Stimulated activated CD4-positive, alpha-beta T cell treated with anti-CD3 and anti-CD28 coated beads, Interleukin-12 subunit alpha, Interleukin-12 subunit beta, amount 100 ng/mL, for 4 hours (primary cell): ENCODE results near the gene MAPKAP1.

ENCODE experiments used
- DNase-seq: peaks from one replicate; pipeline ENCODE4 v3.0.0-alpha.2; 2020

The MAPKAP1 gene

DNA sequence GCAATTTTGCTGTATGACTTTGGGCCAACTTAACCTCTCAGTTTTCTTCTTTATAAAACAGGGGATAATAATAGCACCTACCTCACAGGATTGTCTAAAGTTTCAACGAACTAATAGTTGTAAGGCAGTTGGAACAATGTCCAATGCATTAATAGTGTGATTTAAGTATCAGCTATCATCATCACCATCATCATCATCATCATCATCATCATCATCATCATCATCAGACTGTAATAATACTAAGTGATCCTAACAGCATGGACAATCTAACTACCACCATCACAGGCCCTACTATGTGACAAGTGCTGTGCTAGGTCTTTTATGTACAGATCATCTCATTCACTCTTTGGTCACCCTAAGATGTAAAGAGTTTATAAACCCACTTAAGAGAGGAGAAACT lies 196.0 kb downstream of the MAPKAP1 start:
- no peak for DNase-seq

DNA sequence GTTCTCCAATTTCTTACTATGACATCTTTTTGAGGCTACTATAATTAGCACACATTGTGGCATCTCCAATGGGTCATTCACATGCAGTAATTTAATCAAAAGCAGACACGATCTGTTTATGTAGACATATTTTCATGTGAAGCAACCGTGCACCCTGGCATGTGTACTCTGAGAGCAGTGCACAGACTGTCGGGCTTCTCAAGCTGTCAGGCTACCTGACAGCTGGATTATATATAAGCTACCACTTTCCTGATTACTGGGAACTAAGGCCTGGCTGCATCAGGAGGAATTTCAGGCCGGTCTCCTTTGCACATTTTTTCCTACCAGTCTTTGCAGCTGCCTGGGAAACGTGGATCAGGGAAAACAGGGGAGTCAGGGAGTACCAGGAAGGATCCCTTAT lies 197.5 kb downstream of the MAPKAP1 start:
- no peak for DNase-seq

DNA sequence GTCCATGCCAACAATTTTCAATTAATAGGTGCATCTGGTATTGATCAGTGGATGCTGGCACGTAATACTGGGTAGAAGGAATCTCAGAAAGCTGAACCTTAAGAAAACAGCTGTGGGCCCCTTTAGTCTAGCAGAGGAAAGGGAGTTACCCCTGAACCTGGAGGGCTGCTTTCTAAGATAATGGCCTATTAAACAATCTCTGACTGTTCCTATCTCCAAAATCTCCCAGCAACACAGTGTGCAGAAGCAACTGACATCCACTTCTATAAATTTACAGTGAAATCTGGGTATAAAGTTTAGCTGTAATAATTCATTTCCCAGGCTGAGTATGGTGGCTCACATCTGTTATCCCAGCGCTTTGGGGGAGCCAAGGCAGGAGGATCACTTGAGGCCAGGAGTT lies 198.8 kb downstream of the MAPKAP1 start:
- DNase-seq = no peak

DNA sequence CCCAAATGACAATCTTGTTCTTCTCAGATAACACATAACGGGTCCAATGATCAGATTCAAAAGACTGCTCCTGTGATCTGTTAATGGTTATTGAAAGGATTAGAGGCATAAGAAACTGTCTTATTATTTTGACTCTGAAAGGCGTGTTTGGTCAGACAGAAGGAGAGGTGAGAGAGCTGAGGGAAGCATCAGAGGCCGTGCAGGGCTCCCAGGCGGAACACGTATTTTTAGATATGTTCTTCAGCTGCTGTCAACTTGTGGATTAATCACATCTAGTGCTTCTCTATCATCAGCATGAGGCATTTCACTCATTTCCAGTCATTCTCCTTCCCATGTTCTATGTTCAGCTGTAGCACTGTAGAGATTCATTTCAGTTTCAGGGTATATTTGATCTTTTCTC lies 199.8 kb downstream of the MAPKAP1 start:
- DNase-seq = no peak

DNA sequence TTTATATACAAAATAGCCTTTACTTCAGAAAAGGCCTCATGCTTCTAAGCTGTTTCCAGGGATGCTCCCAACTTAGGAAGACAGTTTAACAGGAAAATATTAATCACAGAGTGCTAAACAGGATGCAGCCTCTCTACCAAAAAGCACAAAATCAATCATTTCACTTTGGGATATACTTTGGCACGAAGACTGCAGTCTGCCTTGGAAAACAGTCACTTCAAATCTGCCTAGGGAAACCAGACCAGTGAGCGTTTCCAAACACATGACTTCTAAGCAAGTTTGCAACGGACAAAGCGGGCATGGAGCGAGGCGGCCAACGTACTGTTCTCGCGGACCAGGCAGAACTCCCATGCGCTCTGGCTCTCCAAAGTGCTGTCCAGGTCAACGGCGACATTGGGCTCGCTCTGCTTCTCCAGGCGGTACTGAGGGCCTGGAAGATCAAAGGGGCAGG lies 201.0 kb downstream of the MAPKAP1 start:
- no peak for DNase-seq

DNA sequence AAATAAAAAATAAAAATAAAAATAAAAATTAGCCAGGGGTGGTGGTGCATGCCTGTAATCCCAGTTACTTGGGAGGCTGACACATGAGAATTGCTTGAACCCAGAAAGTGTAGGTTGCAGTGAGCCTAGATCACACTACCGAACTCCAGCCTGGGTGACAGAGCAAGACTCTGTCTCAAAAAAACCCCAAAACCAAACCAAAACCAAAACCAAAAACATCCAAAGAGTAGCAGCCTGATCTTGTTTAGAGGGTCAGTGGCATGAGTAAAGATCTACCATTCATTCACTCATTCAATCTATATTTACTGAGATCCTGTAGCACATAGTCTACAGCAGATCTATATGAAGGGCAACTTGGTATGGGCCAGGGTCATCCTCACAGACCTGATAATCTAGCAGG lies 202.4 kb downstream of the MAPKAP1 start:
- DNase-seq = no peak

DNA sequence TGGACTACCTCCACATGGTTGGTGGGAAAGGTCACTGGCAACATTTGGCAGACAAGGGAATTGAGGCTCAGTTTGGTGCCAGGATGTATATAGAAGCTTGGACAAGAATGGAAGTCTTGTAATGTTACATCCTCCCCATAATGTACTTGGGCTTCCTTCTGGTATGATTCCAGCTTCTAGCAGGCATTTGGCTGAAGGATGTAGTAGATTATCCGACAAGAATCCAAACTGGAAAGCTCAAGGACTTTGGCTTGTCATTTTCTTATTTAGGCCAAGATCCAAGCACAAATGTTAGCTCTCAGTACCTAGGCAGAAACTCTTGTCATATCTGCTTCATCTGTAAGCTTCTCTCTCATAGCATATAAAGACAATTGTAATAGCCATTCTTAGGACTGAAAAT lies 209.1 kb downstream of the MAPKAP1 start:
- no peak for DNase-seq

DNA sequence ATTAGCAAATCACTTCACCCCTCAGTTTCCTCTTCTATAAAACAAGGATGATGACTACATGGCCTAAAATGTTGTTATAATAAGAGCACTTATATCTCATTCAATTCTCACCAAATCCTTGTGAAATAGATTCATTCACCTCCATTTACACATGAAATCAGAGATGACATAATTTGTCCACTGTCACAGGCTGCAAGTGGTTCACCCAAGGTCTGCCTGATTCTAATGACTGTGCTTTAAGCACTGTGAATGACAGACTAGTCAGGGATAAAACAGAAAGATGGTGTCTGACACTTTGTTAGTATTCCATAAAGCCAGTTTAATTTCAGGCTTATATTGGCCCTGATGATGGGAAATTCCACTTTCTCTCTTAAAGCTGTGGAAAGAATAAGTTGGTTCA lies 209.5 kb downstream of the MAPKAP1 start:
- DNase-seq = no peak

DNA sequence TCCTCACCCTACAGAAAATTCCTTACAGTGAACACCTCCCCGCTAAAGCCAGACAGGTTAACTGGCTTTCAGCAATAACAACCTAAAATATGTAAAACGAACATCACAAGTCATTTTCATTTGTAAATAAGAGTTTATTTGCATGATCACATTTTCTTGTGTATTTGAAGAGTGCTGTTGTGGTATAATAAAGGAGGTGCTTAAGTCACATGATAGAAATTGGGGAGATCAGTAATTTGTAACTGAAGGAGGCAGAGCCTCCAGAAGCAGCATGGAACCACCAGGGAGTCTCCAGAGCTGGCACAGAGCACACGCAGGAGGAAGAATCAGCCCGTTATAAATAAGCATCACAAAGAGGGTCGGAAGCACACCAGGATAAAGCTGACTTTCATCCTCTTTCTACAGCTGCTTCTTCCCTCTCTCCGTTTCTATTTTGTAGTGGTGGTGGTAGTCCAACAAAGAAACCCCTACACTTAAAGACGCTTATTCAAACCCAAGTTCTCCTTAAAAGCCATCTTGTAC lies 210.6 kb downstream of the MAPKAP1 start:
- DNase-seq = no peak

DNA sequence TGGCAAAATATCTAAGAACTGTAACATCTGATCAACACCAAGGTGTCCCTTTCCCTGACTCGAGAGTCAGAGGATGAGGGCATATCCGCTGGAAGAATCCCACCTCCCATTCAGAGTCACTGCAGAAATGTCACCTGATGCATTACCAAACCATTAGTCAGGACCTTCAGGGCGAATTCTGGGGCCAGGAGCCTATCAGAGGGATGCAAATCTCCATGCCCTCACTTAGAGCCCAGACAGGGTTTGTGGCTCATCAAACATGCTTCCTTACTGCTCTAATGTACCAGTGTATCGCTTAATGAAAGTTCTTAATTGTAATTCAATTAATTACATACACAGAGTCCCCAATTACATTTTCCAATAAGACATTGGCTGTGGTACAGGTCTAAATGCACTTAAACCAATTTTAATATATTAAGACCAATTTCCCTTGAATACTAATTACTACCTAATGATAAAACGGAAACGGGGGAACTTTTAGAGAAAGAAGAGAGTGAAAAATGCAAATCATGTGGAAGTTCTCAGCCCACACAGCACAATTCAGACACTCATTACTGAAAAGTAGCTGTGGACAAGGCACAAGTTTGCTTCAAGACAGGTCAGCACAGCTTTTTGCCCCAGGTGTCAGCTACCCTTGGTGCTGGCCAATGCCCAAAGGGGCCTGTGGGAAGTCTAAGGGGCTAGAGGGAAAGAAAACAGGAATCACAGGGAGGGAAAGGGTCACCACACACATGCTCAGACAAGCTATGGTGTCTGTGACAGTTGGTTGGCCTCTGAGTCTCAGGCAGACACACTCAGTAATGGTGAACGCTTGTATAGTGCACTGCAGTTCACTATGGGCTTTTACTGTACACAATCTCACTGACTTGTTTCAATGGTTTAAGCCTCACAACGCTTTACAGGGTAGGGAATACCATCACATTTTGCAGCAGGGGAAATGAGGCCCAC lies 211.6 kb downstream of the MAPKAP1 start:
- no peak for DNase-seq

DNA sequence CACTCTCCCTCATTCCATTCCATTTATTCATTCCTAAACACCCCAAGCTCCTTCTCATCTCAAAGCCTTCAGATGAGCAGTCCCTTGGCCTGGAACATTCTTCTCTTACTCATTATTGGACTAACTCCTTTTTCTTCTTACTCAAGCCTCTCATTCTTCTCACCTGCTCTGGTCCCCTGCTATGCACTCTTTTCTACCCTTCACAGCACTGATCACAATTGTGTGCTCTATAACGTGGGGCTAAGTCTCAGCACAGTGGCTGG lies 212.4 kb downstream of the MAPKAP1 start:
- DNase-seq = no peak

DNA sequence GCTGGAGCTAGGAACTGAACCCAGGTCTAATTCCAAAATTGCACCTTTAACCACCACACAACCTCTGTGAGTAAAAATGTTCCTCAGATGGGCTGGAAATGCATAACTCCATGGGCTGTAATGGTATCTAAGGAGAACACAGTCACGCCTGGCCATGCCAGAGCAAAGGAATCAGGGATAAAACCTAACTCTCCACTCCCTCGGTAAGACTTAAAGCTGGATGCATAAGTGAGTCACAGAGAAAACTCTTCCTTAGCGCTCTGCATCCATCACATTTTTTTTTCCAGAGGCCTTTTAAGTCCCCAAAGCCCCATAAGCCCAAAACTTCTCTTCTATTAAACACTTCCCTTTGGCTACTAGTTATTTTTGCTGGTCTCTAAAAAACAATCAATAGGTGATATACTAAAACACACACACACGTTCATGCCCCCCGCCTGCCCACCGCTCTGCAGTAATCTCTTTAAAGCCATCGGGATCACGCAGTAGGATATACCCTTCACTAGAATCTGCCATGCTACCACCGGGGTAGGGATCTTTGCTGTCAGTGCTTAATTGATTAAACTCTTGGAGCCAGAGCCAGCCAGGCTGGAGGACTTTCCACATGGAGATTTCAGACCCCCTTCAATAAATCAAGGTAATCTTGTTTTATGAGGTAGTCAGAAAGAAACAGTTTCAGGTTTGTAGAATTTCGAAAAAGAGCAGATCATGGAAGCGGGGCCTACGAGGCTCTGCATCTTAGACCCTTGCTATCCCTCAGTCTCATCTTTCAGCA lies 212.9 kb downstream of the MAPKAP1 start:
- no peak for DNase-seq

DNA sequence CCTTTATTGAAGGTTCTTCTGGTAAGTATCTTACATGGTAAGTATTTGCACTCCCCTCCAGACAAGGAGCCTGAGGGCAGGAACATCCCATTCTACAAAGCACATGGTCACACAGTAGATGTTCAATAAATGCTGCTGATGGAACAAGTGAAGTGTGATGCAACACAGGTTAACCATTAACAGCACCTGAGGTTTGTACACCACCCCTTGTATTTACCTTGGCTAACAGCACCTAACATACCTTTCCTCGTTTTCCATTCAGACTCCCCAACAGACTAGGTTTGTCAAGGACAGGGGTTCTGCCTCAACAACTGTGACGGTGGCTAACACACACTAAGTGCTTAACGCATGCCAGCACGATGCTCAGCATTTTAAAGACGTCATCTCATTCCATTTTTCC lies 213.6 kb downstream of the MAPKAP1 start:
- DNase-seq = no peak

DNA sequence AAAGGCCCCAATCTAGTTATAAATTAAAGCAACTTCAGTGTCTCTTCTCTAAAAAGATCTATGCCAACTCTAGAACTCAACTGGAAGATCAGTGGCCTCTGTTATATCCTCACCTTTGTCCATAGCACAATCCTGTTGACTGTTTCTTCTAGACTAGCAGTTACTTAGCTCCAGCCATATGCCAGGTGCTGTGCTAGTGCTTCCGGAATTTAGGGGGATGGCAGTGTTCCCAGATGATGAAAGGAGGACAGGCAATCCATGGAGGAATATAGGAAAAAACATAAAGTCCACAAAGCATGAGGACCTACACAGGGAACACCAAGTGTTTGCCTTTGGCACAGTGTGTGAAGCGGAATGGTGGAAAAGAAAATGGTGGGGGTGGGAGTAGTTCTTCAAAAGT lies 214.3 kb downstream of the MAPKAP1 start:
- no peak for DNase-seq

DNA sequence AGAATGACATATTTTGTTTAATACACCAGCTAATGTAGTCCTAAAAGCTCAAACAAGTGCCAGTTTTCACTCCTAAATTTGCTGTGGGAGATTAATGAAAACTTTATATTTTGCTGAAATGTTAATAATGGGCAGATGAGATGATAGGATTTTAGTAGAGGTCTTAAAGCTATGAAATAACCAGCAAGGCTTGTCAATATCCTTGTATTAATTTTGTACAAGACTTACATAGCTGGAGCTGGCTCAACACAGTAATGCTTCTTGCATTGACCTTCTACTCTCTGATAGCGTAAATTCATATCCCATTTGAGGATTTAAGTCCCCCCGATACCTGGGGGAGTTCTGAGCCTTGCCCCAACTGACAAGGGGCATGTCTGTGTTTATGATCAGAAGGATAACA lies 219.2 kb downstream of the MAPKAP1 start:
- DNase-seq = no peak

DNA sequence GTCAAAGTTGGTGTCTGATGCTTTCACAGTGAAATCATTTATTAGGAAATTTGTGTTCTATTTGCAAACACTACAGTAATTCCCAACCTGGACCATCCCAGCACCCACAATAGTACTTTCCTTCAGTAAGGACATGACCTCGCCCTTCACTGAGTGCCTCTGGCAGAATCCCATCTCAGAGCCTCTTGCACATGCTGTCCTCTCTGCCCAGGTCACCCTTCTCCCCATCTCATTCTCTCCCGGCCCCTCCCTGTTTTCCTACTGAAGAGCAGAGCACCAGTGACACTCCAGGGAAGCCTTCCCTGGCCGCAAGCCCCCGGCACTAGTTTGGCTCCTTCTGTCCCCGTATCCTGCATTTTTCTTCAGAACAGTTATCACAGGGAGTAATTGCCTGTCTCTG lies 220.4 kb downstream of the MAPKAP1 start:
- no peak for DNase-seq

DNA sequence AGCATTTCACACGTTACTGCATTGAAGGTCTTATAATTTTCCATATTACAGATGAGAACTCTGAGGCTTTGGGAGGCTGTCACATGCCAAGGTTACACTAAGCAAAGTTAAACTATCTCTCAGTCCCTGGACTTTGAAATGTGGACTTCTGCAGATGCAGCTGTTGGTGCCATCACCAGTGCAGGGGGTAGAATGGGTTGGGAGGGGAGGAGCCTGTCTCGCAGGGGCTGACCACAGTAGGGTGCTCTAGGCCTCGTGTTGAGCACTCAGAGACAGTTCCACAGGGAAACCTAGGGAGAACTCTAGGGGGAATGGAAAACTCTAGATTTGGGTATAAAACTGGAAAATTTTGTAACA lies 220.9 kb downstream of the MAPKAP1 start:
- DNase-seq = no peak

DNA sequence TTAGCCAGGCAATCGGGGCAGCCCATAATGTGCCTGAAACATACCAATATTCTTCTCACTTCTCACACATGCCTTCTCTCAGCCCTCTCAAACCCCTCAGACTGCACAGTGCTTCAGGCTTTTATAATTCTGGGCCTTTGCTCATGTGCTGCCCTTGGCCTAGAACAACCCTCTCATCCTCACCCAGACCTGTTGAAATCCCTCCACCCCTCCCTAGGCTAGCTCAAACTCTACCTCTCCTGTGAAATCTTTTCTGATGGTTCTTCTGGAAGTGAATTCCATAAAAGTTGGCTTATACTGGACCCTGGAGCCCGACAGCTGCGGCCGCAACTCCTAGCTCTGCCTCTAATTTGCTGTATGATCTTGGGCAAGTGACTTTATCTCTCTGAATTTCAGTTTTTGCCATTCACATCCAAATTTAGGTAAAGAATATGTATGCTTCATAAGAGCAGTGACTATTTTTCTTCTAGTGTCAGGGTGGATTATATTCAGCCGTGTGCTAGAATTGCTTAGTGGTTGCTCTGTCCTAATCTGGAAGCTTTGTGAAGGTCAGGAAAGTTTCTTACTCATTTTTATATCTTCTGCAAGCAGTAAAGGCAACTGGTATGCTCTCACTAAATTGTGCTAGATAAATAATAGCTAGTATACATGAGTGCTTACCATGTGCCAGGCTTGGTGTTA lies 221.4 kb downstream of the MAPKAP1 start:
- DNase-seq = no peak

DNA sequence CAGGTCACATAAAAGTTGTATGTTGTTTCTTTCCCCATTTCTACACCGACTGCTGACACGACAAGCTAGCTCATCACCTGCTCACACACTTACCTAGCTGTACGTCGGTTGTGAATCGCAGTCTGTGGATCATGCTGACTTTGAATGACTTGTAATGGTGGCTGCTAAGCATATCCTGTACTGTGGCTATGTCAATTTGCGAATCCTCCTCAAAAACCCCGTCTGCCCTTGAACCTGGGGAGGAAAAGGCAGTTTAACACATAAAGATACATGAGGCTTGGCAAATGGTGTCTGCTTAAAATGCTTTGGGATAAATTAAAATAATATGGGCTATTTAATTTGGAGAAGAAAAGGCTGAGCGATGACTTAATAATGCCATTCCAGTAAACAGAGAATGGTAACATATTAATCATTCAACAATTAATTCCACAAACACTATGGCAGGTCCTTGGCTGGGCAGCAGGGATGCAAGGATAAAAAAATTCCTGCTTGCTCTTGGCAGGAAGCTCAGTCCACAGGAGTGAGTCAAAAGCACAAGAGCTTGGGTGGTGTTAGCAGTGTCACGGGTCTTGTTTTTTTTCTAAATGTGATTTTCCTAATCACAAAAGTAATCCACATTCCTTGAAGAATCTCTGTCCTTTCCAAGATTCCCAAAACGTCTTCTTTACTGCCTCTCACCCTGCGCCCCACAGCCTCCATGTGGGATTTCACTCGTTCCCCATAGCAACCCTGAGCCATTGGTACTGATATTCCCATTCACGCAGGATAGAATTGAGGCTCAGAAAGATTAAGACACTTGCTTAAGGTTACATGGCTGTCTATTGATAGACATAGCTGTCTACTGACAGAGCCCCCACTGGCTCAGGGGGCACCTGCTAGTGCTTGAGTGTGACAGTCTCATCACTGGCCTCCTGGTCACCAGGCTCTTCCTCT lies 222.4 kb downstream of the MAPKAP1 start:
- DNase-seq = no peak

DNA sequence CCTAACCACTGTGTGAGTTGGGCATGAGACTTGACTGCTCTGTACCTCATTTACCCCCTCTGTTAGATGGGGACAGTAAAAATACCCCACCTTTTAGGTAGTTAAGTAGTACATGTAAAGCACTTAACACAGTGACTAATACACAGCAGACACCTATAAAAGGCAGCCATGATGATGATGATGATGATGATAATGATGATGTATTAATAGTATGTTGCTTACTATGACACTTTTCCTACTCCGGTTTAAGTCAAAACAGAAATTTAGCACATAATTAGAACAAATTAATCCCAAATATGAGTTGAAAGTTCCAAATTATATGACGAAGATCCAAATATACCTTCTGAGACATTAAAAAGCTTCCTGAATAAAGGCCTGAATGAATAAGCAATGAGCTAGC lies 223.3 kb downstream of the MAPKAP1 start:
- no peak for DNase-seq

DNA sequence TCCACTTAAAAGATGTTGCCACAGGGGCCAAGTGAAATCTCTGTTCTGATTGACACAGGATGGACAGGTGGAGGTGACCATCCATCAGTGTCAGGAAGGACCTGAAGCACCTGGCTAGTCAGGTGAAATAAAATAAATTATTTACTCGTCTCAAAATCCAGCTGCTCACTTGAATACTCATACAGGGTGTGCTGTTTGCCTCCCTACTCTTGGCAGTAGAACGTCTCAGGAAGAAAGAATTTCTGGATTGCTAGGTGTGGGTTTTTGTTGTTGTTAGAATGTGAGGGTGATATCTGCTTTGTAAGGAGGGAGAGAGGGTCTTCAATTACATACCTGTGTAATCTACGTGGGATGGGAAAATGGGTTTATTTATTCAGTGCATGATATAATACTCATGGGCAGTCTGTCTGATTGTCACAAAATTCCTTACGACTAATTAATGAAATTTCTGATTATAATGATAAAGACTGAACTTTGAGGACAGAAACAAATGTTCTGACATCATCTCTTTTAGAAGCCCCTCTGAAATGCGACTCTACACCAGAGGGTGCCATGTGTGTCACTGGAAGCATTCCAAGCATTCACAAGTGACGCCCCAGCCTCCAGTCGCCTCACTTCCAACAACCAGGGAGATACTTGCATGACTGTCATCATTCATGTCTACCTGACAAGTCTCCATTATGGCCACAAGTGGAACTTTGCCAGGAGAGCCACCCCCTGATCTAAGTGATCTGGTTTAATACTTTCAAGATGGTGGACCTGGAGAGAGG lies 227.0 kb downstream of the MAPKAP1 start:
- no peak for DNase-seq

DNA sequence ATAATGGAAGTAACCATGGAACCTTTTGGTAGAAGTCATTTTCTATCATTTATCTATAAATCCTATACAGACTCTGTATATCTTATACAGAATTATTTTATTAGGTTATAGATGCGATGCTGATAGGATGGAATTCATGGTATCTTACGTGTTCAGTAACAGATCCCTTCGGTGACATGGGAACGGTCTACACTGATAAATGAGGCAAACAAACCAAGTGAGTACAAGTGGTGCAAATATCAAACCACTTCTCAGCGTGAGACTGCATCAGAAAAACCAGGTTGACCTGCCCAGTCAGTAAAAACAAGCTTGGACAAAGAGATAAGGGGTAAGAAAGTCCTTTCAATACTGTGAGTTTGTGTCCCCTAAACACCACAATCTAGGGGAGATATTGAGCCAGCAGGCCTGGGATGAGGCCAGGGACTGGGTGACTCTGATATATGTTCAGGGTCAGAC lies 229.9 kb downstream of the MAPKAP1 start:
- no peak for DNase-seq
